ENCODE data around the gene LAMC3. TPM values are rescaled to one million over a fixed set of nuclear protein-coding genes. Genes with fewer than 3 reads are reported as not detected.
A peak's percentile ranks its signal among the peaks of the same experiment; 100 is the strongest.

Gene LAMC3
- total RNA-seq, 1 donor from 2014 or later, result not detected

DNA sequence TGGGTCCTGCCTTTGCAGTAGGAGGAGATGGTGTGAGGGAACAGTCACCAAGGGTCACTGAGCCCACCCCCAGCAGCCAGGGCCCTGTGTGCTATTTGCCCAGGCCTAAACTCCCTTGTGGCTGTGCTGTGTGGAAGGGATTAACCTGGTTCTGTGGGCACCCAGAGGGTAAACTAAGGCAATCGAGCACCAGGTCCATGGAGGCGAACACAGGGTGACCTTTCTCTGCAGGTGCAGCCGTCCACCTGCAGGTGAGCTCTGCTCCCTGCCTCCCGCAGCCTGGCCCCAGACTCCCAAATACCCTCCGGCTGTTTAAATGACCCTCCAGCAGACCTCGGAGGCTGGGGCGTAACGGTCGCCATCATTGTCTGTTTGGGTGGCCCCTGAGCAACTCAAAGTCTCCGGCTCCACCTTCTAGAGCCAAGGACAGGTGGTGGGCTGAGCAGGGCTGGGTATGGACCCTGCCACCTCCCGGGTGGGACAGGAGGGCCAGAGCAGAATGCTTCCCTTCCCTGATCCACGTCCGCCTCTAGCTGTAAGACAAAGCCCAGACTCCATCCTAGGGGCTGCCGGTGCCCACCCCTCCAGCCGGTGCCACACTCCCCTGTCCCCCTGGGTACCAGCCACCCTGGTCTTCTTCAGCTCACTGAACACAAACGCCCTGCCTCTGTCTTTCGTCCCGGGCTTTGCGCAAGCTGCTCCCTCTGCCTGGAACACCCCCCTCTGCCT is 35.9 kb upstream of the LAMC3 start:
- no peaks in the 10 kb centered on the region for H4K20me1 ChIP-seq (ENCODE audit: low read depth)
- H3K9ac ChIP-seq, result no peak overlapping the region
- TF ChIP-seq, protein P1, sequence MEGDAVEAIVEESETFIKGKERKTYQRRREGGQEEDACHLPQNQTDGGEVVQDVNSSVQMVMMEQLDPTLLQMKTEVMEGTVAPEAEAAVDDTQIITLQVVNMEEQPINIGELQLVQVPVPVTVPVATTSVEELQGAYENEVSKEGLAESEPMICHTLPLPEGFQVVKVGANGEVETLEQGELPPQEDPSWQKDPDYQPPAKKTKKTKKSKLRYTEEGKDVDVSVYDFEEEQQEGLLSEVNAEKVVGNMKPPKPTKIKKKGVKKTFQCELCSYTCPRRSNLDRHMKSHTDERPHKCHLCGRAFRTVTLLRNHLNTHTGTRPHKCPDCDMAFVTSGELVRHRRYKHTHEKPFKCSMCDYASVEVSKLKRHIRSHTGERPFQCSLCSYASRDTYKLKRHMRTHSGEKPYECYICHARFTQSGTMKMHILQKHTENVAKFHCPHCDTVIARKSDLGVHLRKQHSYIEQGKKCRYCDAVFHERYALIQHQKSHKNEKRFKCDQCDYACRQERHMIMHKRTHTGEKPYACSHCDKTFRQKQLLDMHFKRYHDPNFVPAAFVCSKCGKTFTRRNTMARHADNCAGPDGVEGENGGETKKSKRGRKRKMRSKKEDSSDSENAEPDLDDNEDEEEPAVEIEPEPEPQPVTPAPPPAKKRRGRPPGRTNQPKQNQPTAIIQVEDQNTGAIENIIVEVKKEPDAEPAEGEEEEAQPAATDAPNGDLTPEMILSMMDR (IDR thresholded peaks at IDR 0.05), result no peak
- TF ChIP-seq EZH2 (IDR thresholded peaks at IDR 0.05), result no peak
- no peak for TF ChIP-seq EZH2phosphoT487 (IDR thresholded peaks at IDR 0.05)
- H3K9me3 ChIP-seq (ENCODE audit: low read depth), result no peaks in the 10 kb centered on the region
- H3K79me2 ChIP-seq (ENCODE audit: low read depth), result no peaks in the 10 kb centered on the region
- Mint-ChIP-seq H3K27ac (peak overlapping the region; percentile 85), H3K4me3 (no peak overlapping the region), H3K4me1 (peaks cover 34% of the 10 kb centered on the region), H3K36me3 (no peaks in the 10 kb centered on the region), H3K9me3 (no peaks in the 10 kb centered on the region), H3K27me3 (ENCODE audit: insufficient read depth, low read depth) (peaks cover 15% of the 10 kb centered on the region)
- H3K36me3 ChIP-seq, result no peaks in the 10 kb centered on the region
- no peak overlapping the region for H2AFZ ChIP-seq (replicated peaks)
- H3K27ac ChIP-seq, result no peak overlapping the region
- H3K4me2 ChIP-seq, result no peak overlapping the region
- DNase-seq (ENCODE audit: low spot score), result no peak
- H3K27me3 ChIP-seq, result no peaks in the 10 kb centered on the region
- H3K4me1 ChIP-seq, result peaks cover 6% of the 10 kb centered on the region
- H3F3A ChIP-seq (ENCODE audit: low read depth), result peaks cover 17% of the 10 kb centered on the region
- no peak overlapping the region for H3K4me3 ChIP-seq

DNA sequence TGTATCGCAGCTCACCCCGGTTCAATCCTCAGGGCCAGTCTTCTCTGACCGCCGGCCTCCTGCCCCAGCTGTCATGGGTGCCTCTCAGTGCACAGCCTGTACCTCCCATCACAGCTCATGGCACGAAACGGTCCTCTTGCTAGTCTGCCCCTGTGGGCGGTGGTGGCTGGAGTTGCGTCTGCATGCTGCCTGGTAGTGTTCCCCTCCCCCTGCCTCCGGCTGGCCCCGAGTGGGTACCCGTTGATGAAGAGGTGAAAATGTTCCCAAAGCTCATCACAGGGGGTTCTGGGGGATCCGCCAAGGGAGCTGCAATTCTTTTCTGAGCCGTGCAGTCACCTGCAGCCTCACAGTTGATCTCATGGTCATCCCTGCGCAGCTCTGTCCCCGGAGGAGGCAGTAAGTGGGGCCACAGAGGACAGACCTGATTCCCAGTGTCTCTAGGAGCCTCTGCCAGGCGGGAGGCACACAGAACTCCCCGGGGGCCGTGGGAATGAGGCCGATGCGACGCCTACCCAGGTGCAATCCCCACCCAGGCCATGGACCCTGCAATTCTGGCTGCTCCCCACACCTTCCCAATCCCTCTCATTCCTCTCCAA is 35.2 kb upstream of the LAMC3 start:
- peaks cover 34% of the 10 kb centered on the region for H3K4me1 Mint-ChIP-seq

DNA sequence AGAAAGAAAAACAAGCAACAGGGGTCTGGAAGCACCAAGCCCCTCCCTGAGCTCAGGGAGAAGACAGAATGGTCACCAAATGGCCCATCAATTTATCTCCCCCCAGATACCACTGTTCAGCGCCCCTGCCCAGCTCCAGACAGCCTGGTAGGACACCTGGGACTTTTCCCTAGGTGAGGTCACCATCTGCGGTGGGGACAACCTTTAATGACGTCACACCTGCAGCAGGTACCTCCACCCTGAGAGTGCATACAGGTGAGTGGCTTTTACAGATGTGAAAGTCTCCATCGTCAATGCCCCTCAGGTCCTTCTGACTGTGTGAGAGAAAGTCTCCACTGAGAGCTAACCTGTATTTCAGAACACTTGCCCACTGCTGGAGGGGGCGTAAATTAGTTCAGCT is 34.3 kb upstream of the LAMC3 start:
- no peaks in the 10 kb centered on the region for H4K20me1 ChIP-seq (ENCODE audit: low read depth)
- no peaks in the 10 kb centered on the region for H3K79me2 ChIP-seq (ENCODE audit: low read depth)
- peaks cover 17% of the 10 kb centered on the region for H3F3A ChIP-seq (ENCODE audit: low read depth)
- no peak overlapping the region for H3K4me3 ChIP-seq
- H3K9me3 ChIP-seq (ENCODE audit: low read depth), result no peaks in the 10 kb centered on the region
- H3K27me3 ChIP-seq, result no peaks in the 10 kb centered on the region
- H3K4me2 ChIP-seq, result no peak overlapping the region
- H3K4me1 ChIP-seq, result peaks cover 6% of the 10 kb centered on the region
- no peaks in the 10 kb centered on the region for H3K36me3 ChIP-seq
- H3K4me1 Mint-ChIP-seq, result peaks cover 38% of the 10 kb centered on the region
- no peak overlapping the region for H3K27ac ChIP-seq
- H3K4me3 Mint-ChIP-seq, result peak overlapping the region; percentile 42
- DNase-seq (ENCODE audit: low spot score), result no peak
- no peak overlapping the region for H3K9ac ChIP-seq
- H3K27ac Mint-ChIP-seq, result no peak overlapping the region
- no peak overlapping the region for H2AFZ ChIP-seq (replicated peaks)
- H3K36me3 Mint-ChIP-seq, result no peaks in the 10 kb centered on the region
- TF ChIP-seq, protein P1 (IDR thresholded peaks at IDR 0.05), result no peak
- TF ChIP-seq EZH2 (IDR thresholded peaks at IDR 0.05) (no peak), EZH2phosphoT487 (IDR thresholded peaks at IDR 0.05) (no peak)
- H3K9me3 Mint-ChIP-seq, result no peaks in the 10 kb centered on the region
- H3K27me3 Mint-ChIP-seq (ENCODE audit: insufficient read depth, low read depth), result peaks cover 11% of the 10 kb centered on the region

More for the DNA sequence above, 35.2 kb upstream of the LAMC3 start:
- Histone ChIP-seq H3K79me2 (ENCODE audit: low read depth) (no peaks in the 10 kb centered on the region), H3K4me2 (no peak overlapping the region), H3K27ac (no peak overlapping the region), H3K4me1 (peaks cover 6% of the 10 kb centered on the region), H3F3A (ENCODE audit: low read depth) (peaks cover 17% of the 10 kb centered on the region), H4K20me1 (ENCODE audit: low read depth) (no peaks in the 10 kb centered on the region), H3K9me3 (ENCODE audit: low read depth) (no peaks in the 10 kb centered on the region), H3K36me3 (no peaks in the 10 kb centered on the region), H2AFZ (replicated peaks) (no peak overlapping the region), H3K9ac (no peak overlapping the region), H3K27me3 (no peaks in the 10 kb centered on the region), H3K4me3 (no peak overlapping the region)
- Mint-ChIP-seq H3K9me3 (no peaks in the 10 kb centered on the region), H3K27me3 (ENCODE audit: insufficient read depth, low read depth) (peaks cover 11% of the 10 kb centered on the region), H3K27ac (peak overlapping the region; percentile 85), H3K36me3 (no peaks in the 10 kb centered on the region), H3K4me3 (no peak overlapping the region)
- DNase-seq (ENCODE audit: low spot score), result no peak
- no peak for TF ChIP-seq EZH2 (IDR thresholded peaks at IDR 0.05)
- TF ChIP-seq EZH2phosphoT487 (IDR thresholded peaks at IDR 0.05), result no peak
- TF ChIP-seq, protein P1 (IDR thresholded peaks at IDR 0.05), result no peak

Data from neural progenitor cell (in vitro differentiated cells).